CD4-positive, alpha-beta T cell treated with Interleukin-17A for 4 hours (primary cell): Measurements from ENCODE around the gene KCNJ14.
"Not testable (repeated sequence)": the region's sequence is repeated elsewhere in the genome, so short reads cannot be mapped to it uniquely, and the experiment has no call there.

Experiments used
- DNase-seq: peaks from one replicate; pipeline ENCODE4 v3.0.0-alpha.2; 2020; ENCODE audit warnings: mixed read lengths

KCNJ14 gene

DNA sequence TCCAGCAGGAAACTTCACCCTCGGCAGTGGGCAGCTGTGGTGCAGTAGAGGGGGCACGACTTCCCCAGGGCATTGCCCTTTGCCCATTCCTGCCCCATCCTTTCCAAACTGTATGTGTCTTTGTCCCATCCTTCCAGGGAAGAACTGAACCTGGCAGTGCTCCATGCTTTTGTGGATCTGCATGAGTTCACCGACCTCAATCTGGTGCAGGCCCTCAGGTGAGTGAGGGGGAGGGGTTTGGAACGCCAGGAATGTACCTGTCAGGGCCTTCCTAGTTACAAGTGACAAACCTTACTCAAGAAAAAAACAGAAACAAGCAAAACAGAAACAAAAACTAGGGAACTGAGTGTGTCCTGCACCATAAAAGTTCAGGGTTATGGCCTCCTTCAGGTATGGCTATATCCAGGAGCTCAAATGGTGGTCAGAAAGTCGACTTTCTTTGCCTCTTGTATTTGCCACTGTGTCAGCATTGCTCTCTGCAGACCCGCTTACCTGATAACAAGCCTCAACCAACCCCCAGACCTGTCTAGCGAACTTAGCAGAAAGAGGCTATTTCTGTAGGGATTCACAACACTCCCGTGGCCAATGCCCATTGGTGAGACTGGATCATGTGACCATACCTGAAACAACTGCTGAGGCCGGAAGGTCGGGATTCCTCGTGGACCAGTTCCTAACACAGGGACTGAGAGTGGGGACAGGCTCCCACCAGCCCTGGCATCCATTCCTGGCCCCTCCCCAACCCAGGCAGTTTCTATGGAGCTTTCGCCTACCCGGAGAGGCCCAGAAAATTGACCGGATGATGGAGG, 18.0 kb downstream of the KCNJ14 start:
- no peak for DNase-seq

DNA sequence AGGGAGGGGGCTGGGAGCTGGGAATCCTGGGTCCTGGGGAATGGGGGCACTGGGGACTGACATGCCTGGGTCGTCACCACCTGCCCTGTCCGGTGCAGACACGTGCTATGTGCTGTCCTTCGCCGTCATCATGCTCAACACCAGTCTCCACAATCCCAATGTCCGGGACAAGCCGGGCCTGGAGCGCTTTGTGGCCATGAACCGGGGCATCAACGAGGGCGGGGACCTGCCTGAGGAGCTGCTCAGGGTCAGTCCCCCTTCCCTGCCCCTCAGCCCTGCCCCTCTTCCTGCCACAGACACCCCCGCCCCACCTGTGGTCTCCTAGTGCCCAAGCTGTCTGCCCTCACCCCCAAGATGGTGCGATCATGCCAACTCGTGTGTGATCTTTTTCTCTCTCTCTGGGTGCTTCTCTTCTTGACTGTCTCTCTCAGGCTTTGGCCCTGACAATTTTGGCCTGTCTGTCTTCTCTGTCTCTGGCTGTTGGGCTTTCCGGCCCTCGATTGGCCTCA, 18.8 kb downstream of the KCNJ14 start:
- no peak for DNase-seq

DNA sequence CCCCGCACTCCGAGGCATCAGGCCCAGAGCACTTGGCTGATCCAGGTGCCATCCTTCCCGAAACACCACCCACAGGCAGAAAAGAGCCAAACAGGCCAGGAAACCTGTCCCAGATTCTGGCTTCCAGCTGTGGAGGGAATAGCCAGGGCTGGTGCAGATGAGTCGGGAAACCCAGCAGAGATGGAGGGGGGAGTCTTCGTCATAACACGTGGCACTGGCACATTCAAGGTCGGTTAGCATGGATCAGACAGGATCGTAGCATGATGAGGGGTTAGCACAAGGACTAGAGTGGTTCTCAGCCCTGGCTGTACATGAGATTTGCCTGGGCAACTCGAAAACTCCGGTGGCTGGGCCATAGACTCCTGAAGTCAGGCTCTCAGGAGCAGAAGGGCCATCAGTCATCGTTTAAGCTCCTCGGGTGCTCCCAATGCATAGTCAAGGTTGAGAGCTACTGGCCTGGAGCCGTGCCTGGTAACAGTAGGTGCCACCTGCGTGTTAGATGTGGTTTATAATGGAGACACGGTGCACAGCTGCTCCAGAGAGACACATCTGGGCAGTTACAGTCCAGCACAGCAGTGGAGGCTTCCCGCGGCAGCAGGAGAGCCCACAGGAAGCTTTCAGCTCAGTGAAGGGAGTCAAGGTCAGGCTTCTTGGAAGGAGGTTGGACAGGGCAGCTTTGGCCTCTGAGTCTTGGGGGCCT, 20.1 kb downstream of the KCNJ14 start:
- no peak for DNase-seq

GRCh38 chr19:48476176-48476575, 20.8 kb downstream of the KCNJ14 start:
- no peak for DNase-seq

DNA sequence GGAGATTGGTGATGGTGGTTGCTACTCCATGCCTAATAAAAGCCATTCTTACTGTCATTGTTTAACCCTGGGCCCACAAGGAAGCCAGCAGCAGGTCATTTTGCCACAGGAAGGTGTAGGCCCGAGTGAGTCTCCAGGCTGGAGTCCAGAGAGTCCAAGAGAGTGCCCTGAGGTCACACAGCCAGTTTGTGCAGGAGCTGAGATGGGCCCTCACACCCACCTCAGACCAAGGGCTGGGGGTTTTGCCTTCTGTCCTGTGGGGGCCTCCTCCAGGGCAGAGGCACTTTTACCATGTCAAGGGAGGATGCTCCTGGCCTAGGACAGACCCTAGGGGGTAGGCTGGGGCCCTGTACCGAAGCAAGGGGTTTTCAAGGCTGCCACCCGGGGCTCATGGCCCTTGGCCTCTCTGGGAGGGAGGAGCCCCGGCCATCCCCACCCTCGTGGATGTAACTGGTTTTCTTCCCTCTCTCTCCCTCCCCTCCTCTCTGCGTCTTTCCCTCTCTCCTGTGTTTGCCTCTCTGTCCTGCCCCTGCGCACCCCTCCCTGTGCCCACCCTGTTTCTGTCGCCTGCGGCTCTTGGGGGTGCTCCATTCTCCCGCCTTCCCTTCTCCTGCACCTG, 21.8 kb downstream of the KCNJ14 start:
- DNase-seq: no peak

DNA sequence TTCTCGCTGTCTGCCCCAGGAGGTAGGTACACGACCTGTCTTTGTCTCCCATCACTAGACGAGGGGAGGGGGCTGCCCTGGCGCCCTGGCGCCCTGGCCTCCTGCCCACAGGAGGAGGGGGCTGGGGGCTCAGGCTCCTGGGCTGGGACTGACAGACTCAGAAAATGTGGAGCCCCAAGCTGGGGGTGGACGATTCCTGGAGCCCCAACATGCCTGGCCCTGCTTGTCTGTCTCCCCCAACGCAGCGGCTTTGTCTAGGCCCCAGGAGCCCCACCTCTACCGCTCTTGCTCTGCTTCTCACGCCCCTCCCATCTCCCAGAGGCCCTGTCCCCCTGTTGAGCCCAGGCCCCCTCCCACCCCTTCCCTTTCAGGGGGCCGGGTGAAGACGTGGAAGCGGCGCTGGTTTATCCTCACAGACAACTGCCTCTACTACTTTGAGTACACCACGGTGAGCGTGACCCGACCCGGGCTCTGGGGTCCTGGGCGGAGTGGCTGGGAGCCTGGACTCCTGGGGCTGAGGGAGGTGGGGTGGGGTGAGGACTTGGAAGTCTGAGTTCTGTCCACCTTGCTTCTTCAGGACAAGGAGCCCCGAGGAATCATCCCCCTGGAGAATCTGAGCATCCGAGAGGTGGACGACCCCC, 22.4 kb downstream of the KCNJ14 start:
- DNase-seq: no peak

- no peak for DNase-seq
Observed at GRCh38 chr19:48478339-48479256, 23.2 kb downstream of the KCNJ14 start.

- DNase-seq: no peak
Observed at GRCh38 chr19:48479686-48480085, 24.3 kb downstream of the KCNJ14 start.

DNA sequence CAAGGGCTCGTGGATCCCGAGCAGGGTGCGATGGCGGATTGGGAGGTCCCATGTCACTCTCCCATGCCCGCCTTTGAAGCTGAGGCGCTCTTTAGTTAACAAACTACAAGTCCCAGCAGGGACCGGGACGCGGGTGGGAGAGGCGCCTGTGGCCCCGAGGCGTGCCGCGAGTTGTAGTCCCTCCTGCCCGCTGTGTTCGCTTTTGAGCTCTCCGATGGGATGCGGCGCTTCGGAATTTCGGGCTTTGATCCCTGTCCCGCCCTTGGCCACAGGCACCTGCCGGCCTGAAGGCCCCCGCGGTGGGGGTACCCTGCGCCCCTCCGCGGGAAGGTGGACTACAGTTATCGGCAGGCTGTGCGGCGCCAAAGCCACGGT, 24.8 kb downstream of the KCNJ14 start:
- DNase-seq: peak; percentile 61

DNA sequence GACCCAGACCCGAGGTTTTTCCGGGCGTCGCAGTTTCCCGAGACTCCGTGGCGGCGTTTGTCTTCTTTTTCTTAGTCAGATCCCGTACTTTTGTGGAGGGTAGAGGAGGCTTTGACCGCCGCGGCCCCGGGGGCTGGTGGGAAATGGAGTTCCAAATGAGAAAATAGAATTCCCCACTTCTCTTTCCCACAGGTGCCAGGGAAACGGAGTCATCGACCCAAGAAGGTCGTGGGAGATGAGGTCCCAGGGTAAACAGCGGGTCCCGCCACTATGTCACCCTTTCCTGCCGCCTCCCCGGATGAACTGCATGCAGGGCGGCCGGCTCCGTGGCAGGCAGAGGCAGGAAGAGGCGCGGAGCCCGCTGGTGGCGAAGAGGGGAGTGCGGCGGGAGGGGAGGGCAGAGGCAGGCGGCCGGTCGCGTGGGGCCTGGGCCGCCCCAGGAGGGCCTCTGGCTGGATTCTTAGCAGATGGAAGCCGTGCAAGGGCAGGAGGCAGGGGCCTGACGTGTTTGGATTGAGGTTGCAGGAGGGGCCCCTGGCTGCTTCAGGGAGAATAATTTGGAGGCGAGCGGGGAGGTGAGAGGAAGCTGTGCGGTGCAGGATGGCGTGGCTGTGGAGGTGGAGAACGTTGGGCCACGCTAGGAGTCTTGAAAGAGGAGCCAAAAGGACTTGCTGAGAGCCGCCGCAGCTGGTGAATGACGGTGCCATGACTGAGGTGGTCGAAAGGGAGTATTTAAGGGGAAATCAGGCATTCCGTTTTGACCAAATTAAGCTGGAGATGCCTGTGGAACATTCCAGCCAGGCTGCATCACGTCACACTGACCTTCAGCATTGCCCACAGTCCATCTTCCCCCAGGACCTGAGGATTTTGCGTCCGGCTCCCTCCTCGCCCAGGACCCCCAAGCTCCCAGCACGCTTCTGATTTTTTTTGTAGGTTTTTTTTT, 25.5 kb downstream of the KCNJ14 start:
- peak; percentile 76 for DNase-seq

DNA sequence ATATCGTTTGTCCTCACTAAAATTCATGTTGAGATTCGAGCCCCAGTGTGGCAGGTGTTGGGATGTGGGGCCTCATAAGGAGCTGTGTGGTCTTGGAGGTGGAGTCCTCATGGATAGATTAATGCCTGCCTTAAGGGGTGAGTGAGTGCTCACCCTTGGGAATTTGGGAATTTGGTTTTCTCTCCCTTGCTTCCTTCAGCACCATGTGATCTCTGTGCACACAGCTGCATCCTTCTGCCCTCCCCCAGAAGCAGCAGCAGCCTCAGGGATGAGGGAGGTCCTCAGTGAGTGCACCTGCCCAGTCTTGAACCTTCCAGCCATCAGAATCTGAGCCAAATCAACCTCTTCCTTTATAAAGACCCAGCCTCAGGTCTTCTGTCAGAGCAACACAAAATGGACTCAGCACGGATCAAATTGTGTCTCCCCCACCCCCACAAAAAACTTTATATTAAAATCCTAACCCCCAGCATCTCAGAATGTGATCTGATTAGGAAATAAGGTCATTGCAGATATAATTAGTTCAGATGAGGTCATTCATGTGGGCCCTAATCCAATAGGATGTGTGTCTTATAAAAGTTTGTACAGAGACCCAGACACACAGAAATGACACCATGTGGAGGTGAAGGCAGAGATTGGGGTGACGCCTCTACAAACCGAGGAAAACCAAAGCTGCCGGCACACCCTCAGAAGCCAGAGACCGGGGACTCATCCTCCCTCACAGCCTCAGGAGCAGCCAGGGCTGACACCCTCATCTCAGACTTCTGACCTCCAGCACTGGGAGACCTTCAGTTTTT, 26.7 kb downstream of the KCNJ14 start:
- no peak for DNase-seq

GRCh38 chr19:48483301-48483700, 27.9 kb downstream of the KCNJ14 start:
- DNase-seq: no peak

DNA sequence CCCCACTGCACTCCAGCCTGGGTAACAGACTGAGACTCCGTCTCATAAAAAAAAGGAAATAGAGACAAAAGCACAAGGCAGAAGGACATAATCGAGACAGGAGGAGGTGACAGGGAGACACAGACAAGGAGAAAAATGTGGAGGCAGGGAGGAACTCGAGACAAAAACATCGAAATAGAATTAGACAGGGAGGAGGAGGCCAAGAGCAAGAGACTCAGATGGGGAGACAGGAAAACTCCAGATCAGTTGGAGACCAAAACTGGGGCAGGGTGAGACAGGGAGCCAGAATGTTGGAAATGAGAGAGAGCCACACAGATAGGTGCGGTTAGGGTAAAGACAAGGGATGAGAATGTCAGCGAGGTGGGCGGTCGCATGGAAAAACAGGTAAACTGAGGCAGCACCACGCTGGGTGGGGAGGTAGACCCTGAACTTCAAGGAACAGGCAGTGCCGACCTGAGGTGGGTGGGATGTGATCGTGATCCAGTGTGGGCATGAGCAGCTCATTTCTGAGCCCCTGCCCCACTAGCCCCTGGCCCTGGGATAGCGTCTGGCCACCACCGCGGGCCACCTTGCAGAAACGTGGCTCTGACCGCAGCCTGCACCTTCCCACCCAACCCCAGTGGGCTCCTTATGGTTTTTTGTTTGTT, 29.0 kb downstream of the KCNJ14 start:
- no peak for DNase-seq

- no peak for DNase-seq
Observed at GRCh38 chr19:48484931-48485612, 29.7 kb downstream of the KCNJ14 start.

DNA sequence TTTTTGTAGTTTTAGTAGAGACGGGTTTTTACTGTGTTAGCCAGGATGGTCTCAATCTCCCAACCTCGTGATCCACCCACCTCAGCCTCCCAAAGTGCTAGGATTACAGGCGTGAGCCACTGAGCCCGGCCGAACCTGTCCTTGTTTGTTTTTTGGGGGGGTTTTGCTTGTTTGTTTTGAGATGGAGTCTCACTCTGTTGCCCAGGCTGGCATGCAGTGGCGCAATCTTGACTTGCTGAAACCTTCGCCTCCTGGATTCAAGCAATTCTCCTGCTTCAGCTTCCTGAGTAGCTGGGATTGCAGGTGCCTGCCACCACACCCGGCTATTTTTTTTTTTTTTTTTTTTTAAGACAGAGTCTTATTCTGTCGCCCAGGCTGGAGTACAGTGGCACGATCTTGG, 31.3 kb downstream of the KCNJ14 start:
- DNase-seq: not testable (repeated sequence)

- no peak for DNase-seq
Observed at GRCh38 chr19:48487544-48487943, 32.2 kb downstream of the KCNJ14 start.

GRCh38 chr19:48487948-48488347, 32.6 kb downstream of the KCNJ14 start:
- no peak for DNase-seq

DNA sequence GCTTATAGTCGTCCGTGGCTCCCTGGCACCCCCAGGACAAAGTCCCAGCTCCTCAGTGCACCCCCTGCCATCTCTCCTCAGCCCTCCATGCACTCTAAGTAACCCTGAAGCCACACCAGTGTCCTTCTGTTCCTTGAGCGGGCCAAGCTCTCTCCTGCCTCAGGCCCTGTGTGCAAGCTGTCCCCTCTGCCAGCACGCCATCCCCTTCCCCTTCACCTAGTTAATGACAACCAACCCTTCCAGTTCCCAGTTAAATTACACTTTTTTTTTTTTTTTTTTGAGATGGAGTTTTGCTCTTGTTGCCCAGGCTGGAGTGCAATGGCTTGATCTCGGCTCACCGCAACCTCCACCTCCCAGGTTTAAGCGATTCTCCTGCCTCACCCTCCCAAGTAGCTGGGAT, 33.1 kb downstream of the KCNJ14 start:
- DNase-seq: not testable (repeated sequence)
